ENCODE results near the gene CACNA2D3.

The CACNA2D3 gene

GRCh38 chr3:54520060-54520459 is 397.7 kb downstream of the CACNA2D3 start:
- no peak for DNase-seq (ENCODE audit: low read depth)
- TF ChIP-seq CTCF (conservative IDR thresholded peaks at IDR 0.05; ENCODE audit: low read length): no peak
- no peak overlapping the region for H3K4me3 ChIP-seq (ENCODE audit: low read length)

GRCh38 chr3:54527521-54527920 is 405.2 kb downstream of the CACNA2D3 start:
- no peak for TF ChIP-seq CTCF (conservative IDR thresholded peaks at IDR 0.05; ENCODE audit: low read length)
- no peak overlapping the region for H3K4me3 ChIP-seq (ENCODE audit: low read length)
- DNase-seq (ENCODE audit: low read depth): no peak

- no peak for TF ChIP-seq CTCF (conservative IDR thresholded peaks at IDR 0.05; ENCODE audit: low read length)
- DNase-seq (ENCODE audit: low read depth): peak; percentile 48
- no peak overlapping the region for H3K4me3 ChIP-seq (ENCODE audit: low read length)
These were observed 405.6 kb downstream of the CACNA2D3 start for GRCh38 chr3:54527953-54528352.

GRCh38 chr3:54528668-54529067 is 406.3 kb downstream of the CACNA2D3 start:
- no peak overlapping the region for H3K4me3 ChIP-seq (ENCODE audit: low read length)
- no peak for TF ChIP-seq CTCF (conservative IDR thresholded peaks at IDR 0.05; ENCODE audit: low read length)
- no peak for DNase-seq (ENCODE audit: low read depth)

GRCh38 chr3:54530091-54530490 is 407.7 kb downstream of the CACNA2D3 start:
- no peak for TF ChIP-seq CTCF (conservative IDR thresholded peaks at IDR 0.05; ENCODE audit: low read length)

GRCh38 chr3:54530944-54531343 is 408.6 kb downstream of the CACNA2D3 start:
- DNase-seq (ENCODE audit: low read depth): no peak
- H3K4me3 ChIP-seq (ENCODE audit: low read length): no peak overlapping the region
- TF ChIP-seq CTCF (conservative IDR thresholded peaks at IDR 0.05; ENCODE audit: low read length): no peak

More at GRCh38 chr3:54530091-54530490, 407.7 kb downstream of the CACNA2D3 start:
- DNase-seq (ENCODE audit: low read depth): no peak
- H3K4me3 ChIP-seq (ENCODE audit: low read length): no peak overlapping the region

GRCh38 chr3:54531741-54532140 is 409.4 kb downstream of the CACNA2D3 start:
- no peak for TF ChIP-seq CTCF (conservative IDR thresholded peaks at IDR 0.05; ENCODE audit: low read length)
- DNase-seq (ENCODE audit: low read depth): no peak
- H3K4me3 ChIP-seq (ENCODE audit: low read length): no peak overlapping the region
